ENCODE results near the gene SAMD14. TPM values are rescaled to one million over a fixed set of nuclear protein-coding genes. Genes with fewer than 3 reads are reported as not detected.

The SAMD14 gene
- total RNA-seq, 1 donor from 2014 or later: 6.0 TPM

DNA sequence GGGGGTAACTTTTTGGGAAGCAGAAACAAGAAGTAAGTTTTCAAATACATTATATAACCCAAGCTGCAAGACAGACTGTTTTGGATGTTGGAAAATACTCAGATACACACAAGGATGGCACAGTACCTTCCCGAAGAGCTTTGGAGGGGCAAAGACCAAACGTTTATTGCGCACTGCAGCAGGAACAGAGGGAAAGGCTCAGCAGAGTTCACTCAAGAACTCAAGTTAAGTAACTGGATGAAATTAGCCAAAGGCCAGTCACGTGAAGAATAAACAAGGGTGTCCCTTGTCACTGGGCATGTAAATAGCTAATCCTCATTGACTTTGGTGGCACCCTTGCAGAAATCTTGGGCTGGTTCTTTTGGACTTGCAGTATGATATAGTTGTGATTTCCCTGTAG lies 32.0 kb downstream of the SAMD14 start:
- peaks cover 3% of the 10 kb centered on the region for H3K27me3 Mint-ChIP-seq
- peaks cover 16% of the 10 kb centered on the region for H3K4me1 Mint-ChIP-seq (ENCODE audit: low read depth)
- DNase-seq (ENCODE audit: low spot score, unreplicated experiment): no peak
- no peaks in the 10 kb centered on the region for H3K9me3 Mint-ChIP-seq (ENCODE audit: low read depth)
- no peak overlapping the region for H3K27ac Mint-ChIP-seq
- H3K36me3 Mint-ChIP-seq (ENCODE audit: insufficient read depth): peaks cover 6% of the 10 kb centered on the region
- TF ChIP-seq, protein P1, sequence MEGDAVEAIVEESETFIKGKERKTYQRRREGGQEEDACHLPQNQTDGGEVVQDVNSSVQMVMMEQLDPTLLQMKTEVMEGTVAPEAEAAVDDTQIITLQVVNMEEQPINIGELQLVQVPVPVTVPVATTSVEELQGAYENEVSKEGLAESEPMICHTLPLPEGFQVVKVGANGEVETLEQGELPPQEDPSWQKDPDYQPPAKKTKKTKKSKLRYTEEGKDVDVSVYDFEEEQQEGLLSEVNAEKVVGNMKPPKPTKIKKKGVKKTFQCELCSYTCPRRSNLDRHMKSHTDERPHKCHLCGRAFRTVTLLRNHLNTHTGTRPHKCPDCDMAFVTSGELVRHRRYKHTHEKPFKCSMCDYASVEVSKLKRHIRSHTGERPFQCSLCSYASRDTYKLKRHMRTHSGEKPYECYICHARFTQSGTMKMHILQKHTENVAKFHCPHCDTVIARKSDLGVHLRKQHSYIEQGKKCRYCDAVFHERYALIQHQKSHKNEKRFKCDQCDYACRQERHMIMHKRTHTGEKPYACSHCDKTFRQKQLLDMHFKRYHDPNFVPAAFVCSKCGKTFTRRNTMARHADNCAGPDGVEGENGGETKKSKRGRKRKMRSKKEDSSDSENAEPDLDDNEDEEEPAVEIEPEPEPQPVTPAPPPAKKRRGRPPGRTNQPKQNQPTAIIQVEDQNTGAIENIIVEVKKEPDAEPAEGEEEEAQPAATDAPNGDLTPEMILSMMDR (IDR thresholded peaks at IDR 0.05; ENCODE audit: unreplicated experiment): no peak
- H3K4me3 Mint-ChIP-seq (ENCODE audit: low read depth): no peak overlapping the region

DNA sequence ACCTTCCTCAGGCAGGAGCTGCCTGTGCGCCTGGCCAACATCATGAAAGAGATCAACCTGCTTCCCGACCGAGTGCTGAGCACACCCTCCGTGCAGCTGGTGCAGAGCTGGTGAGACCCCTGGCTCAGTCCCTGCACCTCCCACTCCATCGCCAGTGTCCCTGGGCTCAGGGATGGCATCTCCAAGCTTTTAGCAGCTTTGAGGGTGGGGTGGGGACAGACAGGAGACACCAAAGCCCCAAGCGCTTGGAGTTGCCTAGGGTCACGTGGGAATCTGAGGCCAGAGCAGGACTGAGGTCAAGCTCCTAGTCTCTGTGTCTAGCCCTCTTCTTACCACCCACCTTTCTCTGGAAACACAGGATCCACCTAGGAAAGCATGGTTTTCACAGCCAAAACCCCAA lies 32.5 kb downstream of the SAMD14 start:
- peaks cover 3% of the 10 kb centered on the region for H3K27me3 Mint-ChIP-seq
- no peak overlapping the region for H3K27ac Mint-ChIP-seq
- TF ChIP-seq, protein P1 (IDR thresholded peaks at IDR 0.05; ENCODE audit: unreplicated experiment): no peak
- peaks cover 6% of the 10 kb centered on the region for H3K36me3 Mint-ChIP-seq (ENCODE audit: insufficient read depth)
- peaks cover 16% of the 10 kb centered on the region for H3K4me1 Mint-ChIP-seq (ENCODE audit: low read depth)
- H3K4me3 Mint-ChIP-seq (ENCODE audit: low read depth): peak overlapping the region; percentile 29
- H3K9me3 Mint-ChIP-seq (ENCODE audit: low read depth): no peaks in the 10 kb centered on the region
- DNase-seq (ENCODE audit: low spot score, unreplicated experiment): no peak

DNA sequence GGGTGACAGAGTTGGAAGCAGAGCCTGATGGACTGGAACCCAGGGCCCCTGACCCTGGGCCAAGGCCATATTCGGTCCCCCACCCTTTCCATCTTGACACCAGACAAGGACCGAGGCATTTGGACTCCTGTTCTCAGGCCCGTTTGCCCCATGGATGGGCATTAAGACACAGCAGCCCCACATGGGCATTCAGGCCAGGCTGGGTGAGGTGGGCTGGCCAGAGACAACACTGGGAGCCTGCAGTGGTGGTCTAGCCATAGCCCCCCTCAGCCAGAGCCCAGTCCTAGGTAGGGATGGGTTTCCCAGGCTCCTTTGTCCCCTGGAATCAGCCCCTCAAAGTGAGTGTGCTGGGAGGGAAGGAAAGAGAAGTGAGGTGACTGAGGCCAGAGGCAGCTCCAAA lies 33.2 kb downstream of the SAMD14 start:
- Mint-ChIP-seq H3K27me3 (peaks cover 3% of the 10 kb centered on the region), H3K4me1 (ENCODE audit: low read depth) (peaks cover 16% of the 10 kb centered on the region), H3K9me3 (ENCODE audit: low read depth) (no peaks in the 10 kb centered on the region), H3K27ac (no peak overlapping the region), H3K36me3 (ENCODE audit: insufficient read depth) (peaks cover 6% of the 10 kb centered on the region), H3K4me3 (ENCODE audit: low read depth) (peak overlapping the region; percentile 95)
- TF ChIP-seq, protein P1 (IDR thresholded peaks at IDR 0.05; ENCODE audit: unreplicated experiment): no peak
- no peak for DNase-seq (ENCODE audit: low spot score, unreplicated experiment)

DNA sequence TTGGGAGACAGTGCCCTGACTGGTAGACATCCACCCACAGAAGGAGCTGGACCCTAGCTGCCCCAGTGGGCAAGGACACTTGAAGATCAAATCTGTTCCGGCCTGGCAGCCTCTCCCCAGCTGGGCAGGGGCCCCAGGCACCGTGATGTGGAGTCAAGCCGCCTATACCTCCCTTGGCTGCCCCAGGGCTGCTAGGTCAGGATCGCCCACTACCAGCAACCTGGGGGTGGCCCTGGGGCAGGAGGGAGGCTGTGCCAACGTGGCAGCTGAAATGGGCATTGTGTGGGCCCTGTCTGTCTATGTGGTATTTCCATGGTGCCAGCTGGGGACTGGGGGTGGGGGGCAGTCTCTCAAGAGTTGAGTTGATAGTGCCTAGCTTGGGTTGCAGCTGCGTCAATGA lies 33.9 kb downstream of the SAMD14 start:
- peak overlapping the region; percentile 95 for H3K4me3 Mint-ChIP-seq (ENCODE audit: low read depth)
- DNase-seq (ENCODE audit: low spot score, unreplicated experiment): no peak
- H3K27me3 Mint-ChIP-seq: peaks cover 3% of the 10 kb centered on the region
- TF ChIP-seq, protein P1 (IDR thresholded peaks at IDR 0.05; ENCODE audit: unreplicated experiment): no peak
- peak overlapping the region; percentile 88 for H3K27ac Mint-ChIP-seq
- H3K4me1 Mint-ChIP-seq (ENCODE audit: low read depth): peaks cover 16% of the 10 kb centered on the region
- H3K36me3 Mint-ChIP-seq (ENCODE audit: insufficient read depth): peaks cover 6% of the 10 kb centered on the region
- no peaks in the 10 kb centered on the region for H3K9me3 Mint-ChIP-seq (ENCODE audit: low read depth)

DNA sequence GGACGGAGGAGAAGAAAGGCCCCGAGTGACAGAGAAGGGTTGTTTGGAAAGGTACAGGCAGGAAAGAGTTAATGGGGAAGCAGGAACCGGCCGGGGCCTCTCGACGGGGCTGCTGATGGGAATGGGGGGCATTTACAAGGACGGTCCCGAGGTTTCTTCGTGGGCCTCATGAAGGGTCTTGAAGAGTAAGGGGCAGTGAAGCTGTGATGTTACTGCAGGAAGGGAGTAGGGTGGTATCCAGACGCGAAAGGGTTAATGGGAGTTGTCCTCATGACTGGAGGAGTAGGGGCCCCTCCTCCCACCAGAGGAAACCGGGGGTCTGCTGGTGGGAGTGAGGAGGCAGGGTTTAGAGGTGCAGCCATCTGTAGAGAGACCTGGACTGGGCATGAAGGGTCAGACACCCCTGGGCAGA lies 34.3 kb downstream of the SAMD14 start:
- DNase-seq (ENCODE audit: low spot score, unreplicated experiment): no peak
- H3K36me3 Mint-ChIP-seq (ENCODE audit: insufficient read depth): peaks cover 6% of the 10 kb centered on the region
- no peaks in the 10 kb centered on the region for H3K9me3 Mint-ChIP-seq (ENCODE audit: low read depth)
- H3K4me3 Mint-ChIP-seq (ENCODE audit: low read depth): peak overlapping the region; percentile 95
- TF ChIP-seq, protein P1 (IDR thresholded peaks at IDR 0.05; ENCODE audit: unreplicated experiment): no peak
- peaks cover 14% of the 10 kb centered on the region for H3K4me1 Mint-ChIP-seq (ENCODE audit: low read depth)
- peaks cover 3% of the 10 kb centered on the region for H3K27me3 Mint-ChIP-seq
- H3K27ac Mint-ChIP-seq: peak overlapping the region; percentile 88

Measured in progenitor cell of endocrine pancreas (in vitro differentiated cells).